RWPE1 (cell line): ENCODE measurements around the gene NRAP.

Experiments
- CTCF ChIA-PET: fragments of 350-600 bp; sonication (Branson Sonifier 250); formaldehyde crosslinking; extraction: SDS; loops from one replicate; lab custom pipeline; 2021; lab: Yijun Ruan, JAX
- POLR2A ChIA-PET: fragments of 400-600 bp; formaldehyde crosslinking; extraction: SDS; loops from one replicate; lab custom pipeline; 2020; ENCODE audit warnings: antibody characterized with exemption; ENCODE audit not compliant: low non-redundant PET; lab: Yijun Ruan, JAX
- DNase-seq: peaks from one replicate; pipeline ENCODE4 v3.0.0; 2012; ENCODE audit warnings: low spot score
- H3K27ac ChIP-seq: fragments of 450-650 bp; 2 replicates; pipeline ENCODE4 v1.5.1; 2017
- CTCF ChIP-seq: fragments of 450-650 bp; conservative IDR thresholded peaks from 2 replicates; pipeline ENCODE4 v1.5.1; 2017; ENCODE audit warnings: low read depth, mild to moderate bottlenecking

The NRAP gene

GRCh38 chr10:113618338-113618737 lies 45.5 kb downstream of the NRAP start:
- H3K27ac ChIP-seq: no peak overlapping the region
- no peak for TF ChIP-seq CTCF
- ChIA-PET POLR2A (no interaction called here), CTCF (no interaction called here)
- DNase-seq: no peak

- no peak overlapping the region for H3K27ac ChIP-seq
- CTCF ChIA-PET: interaction anchor here (0.5 to 0.7 kb wide), 3 partner anchors 473 to 703 kb away, joined by 3 to 4 read pairs (median 4); no protein-coding TSS in a partner anchor
- TF ChIP-seq CTCF: no peak
- no peak for DNase-seq
- POLR2A ChIA-PET: no interaction called here
Measured at GRCh38 chr10:113617086-113617485, 46.8 kb downstream of the NRAP start.

GRCh38 chr10:113616244-113617074 lies 47.4 kb downstream of the NRAP start:
- DNase-seq: no peak

GRCh38 chr10:113613977-113614690 lies 49.7 kb downstream of the NRAP start:
- no peak overlapping the region for H3K27ac ChIP-seq
- CTCF ChIA-PET: interaction anchor here (0.5 kb wide), 1 partner anchor 1502 kb away, joined by 3 read pairs; no protein-coding TSS in a partner anchor
- TF ChIP-seq CTCF: no peak
- DNase-seq: no peak
- POLR2A ChIA-PET: no interaction called here

More at GRCh38 chr10:113616244-113617074, 47.4 kb downstream of the NRAP start:
- CTCF ChIA-PET: interaction anchor here (0.5 to 1.3 kb wide), 8 partner anchors 10 to 702 kb away, joined by 3 to 4 read pairs (median 4); no protein-coding TSS in a partner anchor
- no peak for TF ChIP-seq CTCF
- H3K27ac ChIP-seq: no peak overlapping the region
- POLR2A ChIA-PET: no interaction called here

GRCh38 chr10:113613427-113613826 lies 50.4 kb downstream of the NRAP start:
- POLR2A ChIA-PET: no interaction called here
- no peak overlapping the region for H3K27ac ChIP-seq
- no peak for DNase-seq
- TF ChIP-seq CTCF: no peak
- CTCF ChIA-PET: interaction anchor here (0.6 kb wide), 2 partner anchors 11 to 186 kb away, joined by 3 to 6 read pairs; no protein-coding TSS in a partner anchor

- no peak overlapping the region for H3K27ac ChIP-seq
- DNase-seq: no peak
- CTCF ChIA-PET: interaction anchor here (0.7 kb wide), 1 partner anchor 469 kb away, joined by 3 read pairs; no protein-coding TSS in a partner anchor
- POLR2A ChIA-PET: no interaction called here
- no peak for TF ChIP-seq CTCF
Measured at GRCh38 chr10:113612154-113612553, 51.7 kb downstream of the NRAP start.
